WTC11 (cell line): ENCODE measurements around the gene CFAP20DC. TPM values are rescaled to one million over a fixed set of nuclear protein-coding genes. Genes with fewer than 3 reads are reported as not detected.

ENCODE experiments used
- ATAC-seq: fragments of 200-7000 bp; cut with Tn5 transposase; 2 replicates; pipeline ENCODE4 v1.10.0; 2021; ENCODE audit warnings: mild to moderate bottlenecking, moderate library complexity
- CTCF ChIA-PET: fragments of 300-600 bp; sonication (Branson Sonifier 250); formaldehyde crosslinking; loops from one replicate; lab custom pipeline; 2021; ENCODE audit warnings: antibody characterized with exemption; lab: Charles Lee
- POLR2A ChIA-PET: fragments of 350-600 bp; sonication (Branson Sonifier 250); formaldehyde crosslinking; loops from one replicate; lab custom pipeline; 2021; ENCODE audit warnings: antibody characterized with exemption; lab: Charles Lee
- DNase-seq: peaks from one replicate; pipeline ENCODE4 v3.0.0; 2021; ENCODE audit warnings: low spot score
- H3K27ac Mint-ChIP-seq: 2 replicates; pipeline ENCODE4 v1.8.0; 2021; ENCODE audit warnings: mixed read lengths
- H3K27me3 Mint-ChIP-seq: 2 replicates; pipeline ENCODE4 v1.8.0; 2021; ENCODE audit warnings: low read depth, mild to moderate bottlenecking, moderate library complexity, mixed read lengths
- H3K36me3 Mint-ChIP-seq: 2 replicates; pipeline ENCODE4 v1.8.0; 2021; ENCODE audit warnings: mixed read lengths
- H3K4me1 Mint-ChIP-seq: 2 replicates; pipeline ENCODE4 v1.8.0; 2022; ENCODE audit warnings: mixed read lengths
- H3K4me3 Mint-ChIP-seq: 2 replicates; pipeline ENCODE4 v1.8.0; 2021; ENCODE audit warnings: mild to moderate bottlenecking, moderate library complexity, mixed read lengths
- H3K9me3 Mint-ChIP-seq: 2 replicates; pipeline ENCODE4 v1.8.0; 2021; ENCODE audit warnings: mixed read lengths
- AR ChIP-seq: fragments of 250-450 bp; sonication (Bioruptor Pico); IDR thresholded peaks from 2 replicates; pipeline ENCODE4 v1.9.0; 2021; ENCODE audit warnings: mild to moderate bottlenecking
- ERG ChIP-seq: fragments of 250-450 bp; sonication (Bioruptor Pico); IDR thresholded peaks from 2 replicates; pipeline ENCODE4 v1.8.0; 2021; ENCODE audit warnings: mild to moderate bottlenecking
- GABPB1 ChIP-seq: sonication (generic); formaldehyde crosslinking; IDR thresholded peaks from 2 replicates; pipeline ENCODE4 v1.8.1; 2023; ENCODE audit warnings: mild to moderate bottlenecking, missing genetic modification reagents
- MAX ChIP-seq: sonication (generic); formaldehyde crosslinking; IDR thresholded peaks from 2 replicates; pipeline ENCODE4 v1.8.0; 2022; ENCODE audit warnings: mild to moderate bottlenecking, missing genetic modification reagents
- MXD4 ChIP-seq: fragments of 250-450 bp; sonication (Bioruptor Pico); IDR thresholded peaks from 2 replicates; pipeline ENCODE4 v1.8.0; 2021; ENCODE audit warnings: mild to moderate bottlenecking, moderate library complexity, borderline replicate concordance
- RORB ChIP-seq: fragments of 250-450 bp; sonication (Bioruptor Pico); IDR thresholded peaks from 2 replicates; pipeline ENCODE4 v1.9.0; 2021; ENCODE audit warnings: mild to moderate bottlenecking
- ZNF232 ChIP-seq: sonication (generic); formaldehyde crosslinking; IDR thresholded peaks from 2 replicates; pipeline ENCODE4 v1.8.0; 2022; ENCODE audit warnings: mild to moderate bottlenecking, missing genetic modification reagents
- ZNF396 ChIP-seq: fragments of 250-450 bp; sonication (Bioruptor Pico); IDR thresholded peaks from 2 replicates; pipeline ENCODE4 v1.8.0; 2021; ENCODE audit warnings: mild to moderate bottlenecking, moderate library complexity, borderline replicate concordance
- total RNA-seq: library from RNA; stranded (reverse); gene quantifications from 3 replicates; pipeline ENCODE4 v1.2.3, GENCODE V29; 2021
- TF ChIP-seq, protein P1 (sequence below): fragments of 250-450 bp; sonication (Bioruptor Pico); IDR thresholded peaks from 2 replicates; pipeline ENCODE4 v1.9.0; 2021; ENCODE audit warnings: mild to moderate bottlenecking
- TF ChIP-seq, protein P2 (sequence below): sonication (generic); formaldehyde crosslinking; IDR thresholded peaks from 2 replicates; pipeline ENCODE4 v1.8.0; 2022; ENCODE audit warnings: missing genetic modification reagents
- TF ChIP-seq, protein P3 (sequence below): fragments of 250-450 bp; sonication (Bioruptor Pico); IDR thresholded peaks from 2 replicates; pipeline ENCODE4 v1.9.0; 2021; ENCODE audit warnings: mild to moderate bottlenecking, borderline replicate concordance

The CFAP20DC gene
- total RNA-seq, 1 experiment from 2014 or later: 4.9 TPM

DNA sequence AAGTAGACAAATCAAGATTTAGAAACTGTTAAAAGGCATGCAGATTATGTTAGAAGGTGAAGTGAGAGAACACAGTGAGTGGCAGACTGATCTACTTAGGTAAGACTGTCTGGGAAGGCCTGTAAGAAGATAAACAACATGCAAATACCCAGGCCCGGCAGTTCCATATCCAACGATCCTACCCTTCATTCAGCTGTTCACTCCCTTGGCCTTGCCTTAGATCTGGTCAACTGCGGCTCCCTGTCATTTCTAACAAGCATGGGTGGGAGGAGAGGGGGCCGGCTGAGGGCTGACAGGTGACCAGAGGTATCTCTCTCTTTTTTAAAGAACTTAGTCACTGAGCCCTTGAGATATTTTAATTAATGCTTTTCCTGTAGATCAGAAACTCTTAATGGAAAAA lies 298.6 kb downstream of the CFAP20DC start:
- Mint-ChIP-seq H3K27me3 (no peaks in the 10 kb centered on the region), H3K4me1 (no peaks in the 10 kb centered on the region), H3K36me3 (no peaks in the 10 kb centered on the region), H3K4me3 (no peak overlapping the region), H3K9me3 (no peaks in the 10 kb centered on the region), H3K27ac (no peak overlapping the region)
- POLR2A ChIA-PET: no interaction called here
- CTCF ChIA-PET: no interaction called here
- TF ChIP-seq ERG (CRISPR knock-in tag): no peak
- TF ChIP-seq, protein P1, sequence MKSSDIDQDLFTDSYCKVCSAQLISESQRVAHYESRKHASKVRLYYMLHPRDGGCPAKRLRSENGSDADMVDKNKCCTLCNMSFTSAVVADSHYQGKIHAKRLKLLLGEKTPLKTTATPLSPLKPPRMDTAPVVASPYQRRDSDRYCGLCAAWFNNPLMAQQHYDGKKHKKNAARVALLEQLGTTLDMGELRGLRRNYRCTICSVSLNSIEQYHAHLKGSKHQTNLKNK (CRISPR knock-in tag): no peak
- TF ChIP-seq GABPB1 (CRISPR knock-in tag): no peak
- ATAC-seq (no peak), DNase-seq (no peak)

DNA sequence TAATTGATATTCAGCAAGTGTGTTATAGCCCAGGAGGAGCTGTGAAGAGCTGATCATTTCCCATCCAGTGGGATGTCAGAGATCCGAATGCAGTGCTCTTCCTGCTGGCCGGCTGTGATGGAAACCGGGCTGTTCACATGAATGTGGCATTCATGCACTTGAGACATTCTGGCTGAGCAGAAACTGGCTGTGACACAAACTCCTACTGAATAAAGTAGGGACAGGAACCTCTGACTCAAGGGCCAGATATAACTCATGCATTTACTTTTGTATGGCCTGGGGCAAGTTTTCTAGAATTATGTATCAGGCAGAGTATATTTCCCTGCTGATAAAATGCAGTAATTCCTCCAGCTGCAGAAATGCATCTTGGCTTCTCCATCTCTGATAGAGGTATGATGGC lies 299.9 kb downstream of the CFAP20DC start:
- Mint-ChIP-seq H3K4me1 (no peaks in the 10 kb centered on the region), H3K27me3 (no peaks in the 10 kb centered on the region), H3K36me3 (no peaks in the 10 kb centered on the region), H3K27ac (no peak overlapping the region)
- POLR2A ChIA-PET: no interaction called here
- TF ChIP-seq ZNF232 (CRISPR knock-in tag) (no peak), ZNF396 (no peak), AR (CRISPR knock-in tag) (no peak), RORB (no peak), MAX (no peak), GABPB1 (CRISPR knock-in tag) (no peak), MXD4 (no peak)
- TF ChIP-seq, protein P2, sequence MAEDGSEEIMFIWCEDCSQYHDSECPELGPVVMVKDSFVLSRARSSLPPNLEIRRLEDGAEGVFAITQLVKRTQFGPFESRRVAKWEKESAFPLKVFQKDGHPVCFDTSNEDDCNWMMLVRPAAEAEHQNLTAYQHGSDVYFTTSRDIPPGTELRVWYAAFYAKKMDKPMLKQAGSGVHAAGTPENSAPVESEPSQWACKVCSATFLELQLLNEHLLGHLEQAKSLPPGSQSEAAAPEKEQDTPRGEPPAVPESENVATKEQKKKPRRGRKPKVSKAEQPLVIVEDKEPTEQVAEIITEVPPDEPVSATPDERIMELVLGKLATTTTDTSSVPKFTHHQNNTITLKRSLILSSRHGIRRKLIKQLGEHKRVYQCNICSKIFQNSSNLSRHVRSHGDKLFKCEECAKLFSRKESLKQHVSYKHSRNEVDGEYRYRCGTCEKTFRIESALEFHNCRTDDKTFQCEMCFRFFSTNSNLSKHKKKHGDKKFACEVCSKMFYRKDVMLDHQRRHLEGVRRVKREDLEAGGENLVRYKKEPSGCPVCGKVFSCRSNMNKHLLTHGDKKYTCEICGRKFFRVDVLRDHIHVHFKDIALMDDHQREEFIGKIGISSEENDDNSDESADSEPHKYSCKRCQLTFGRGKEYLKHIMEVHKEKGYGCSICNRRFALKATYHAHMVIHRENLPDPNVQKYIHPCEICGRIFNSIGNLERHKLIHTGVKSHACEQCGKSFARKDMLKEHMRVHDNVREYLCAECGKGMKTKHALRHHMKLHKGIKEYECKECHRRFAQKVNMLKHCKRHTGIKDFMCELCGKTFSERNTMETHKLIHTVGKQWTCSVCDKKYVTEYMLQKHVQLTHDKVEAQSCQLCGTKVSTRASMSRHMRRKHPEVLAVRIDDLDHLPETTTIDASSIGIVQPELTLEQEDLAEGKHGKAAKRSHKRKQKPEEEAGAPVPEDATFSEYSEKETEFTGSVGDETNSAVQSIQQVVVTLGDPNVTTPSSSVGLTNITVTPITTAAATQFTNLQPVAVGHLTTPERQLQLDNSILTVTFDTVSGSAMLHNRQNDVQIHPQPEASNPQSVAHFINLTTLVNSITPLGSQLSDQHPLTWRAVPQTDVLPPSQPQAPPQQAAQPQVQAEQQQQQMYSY (CRISPR knock-in tag): no peak
- TF ChIP-seq, protein P3, sequence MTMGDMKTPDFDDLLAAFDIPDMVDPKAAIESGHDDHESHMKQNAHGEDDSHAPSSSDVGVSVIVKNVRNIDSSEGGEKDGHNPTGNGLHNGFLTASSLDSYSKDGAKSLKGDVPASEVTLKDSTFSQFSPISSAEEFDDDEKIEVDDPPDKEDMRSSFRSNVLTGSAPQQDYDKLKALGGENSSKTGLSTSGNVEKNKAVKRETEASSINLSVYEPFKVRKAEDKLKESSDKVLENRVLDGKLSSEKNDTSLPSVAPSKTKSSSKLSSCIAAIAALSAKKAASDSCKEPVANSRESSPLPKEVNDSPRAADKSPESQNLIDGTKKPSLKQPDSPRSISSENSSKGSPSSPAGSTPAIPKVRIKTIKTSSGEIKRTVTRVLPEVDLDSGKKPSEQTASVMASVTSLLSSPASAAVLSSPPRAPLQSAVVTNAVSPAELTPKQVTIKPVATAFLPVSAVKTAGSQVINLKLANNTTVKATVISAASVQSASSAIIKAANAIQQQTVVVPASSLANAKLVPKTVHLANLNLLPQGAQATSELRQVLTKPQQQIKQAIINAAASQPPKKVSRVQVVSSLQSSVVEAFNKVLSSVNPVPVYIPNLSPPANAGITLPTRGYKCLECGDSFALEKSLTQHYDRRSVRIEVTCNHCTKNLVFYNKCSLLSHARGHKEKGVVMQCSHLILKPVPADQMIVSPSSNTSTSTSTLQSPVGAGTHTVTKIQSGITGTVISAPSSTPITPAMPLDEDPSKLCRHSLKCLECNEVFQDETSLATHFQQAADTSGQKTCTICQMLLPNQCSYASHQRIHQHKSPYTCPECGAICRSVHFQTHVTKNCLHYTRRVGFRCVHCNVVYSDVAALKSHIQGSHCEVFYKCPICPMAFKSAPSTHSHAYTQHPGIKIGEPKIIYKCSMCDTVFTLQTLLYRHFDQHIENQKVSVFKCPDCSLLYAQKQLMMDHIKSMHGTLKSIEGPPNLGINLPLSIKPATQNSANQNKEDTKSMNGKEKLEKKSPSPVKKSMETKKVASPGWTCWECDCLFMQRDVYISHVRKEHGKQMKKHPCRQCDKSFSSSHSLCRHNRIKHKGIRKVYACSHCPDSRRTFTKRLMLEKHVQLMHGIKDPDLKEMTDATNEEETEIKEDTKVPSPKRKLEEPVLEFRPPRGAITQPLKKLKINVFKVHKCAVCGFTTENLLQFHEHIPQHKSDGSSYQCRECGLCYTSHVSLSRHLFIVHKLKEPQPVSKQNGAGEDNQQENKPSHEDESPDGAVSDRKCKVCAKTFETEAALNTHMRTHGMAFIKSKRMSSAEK (CRISPR knock-in tag): no peak
- TF ChIP-seq, all 79 proteins: peak for 0
- Mint-ChIP-seq H3K9me3 (no peaks in the 10 kb centered on the region), H3K4me3 (no peak overlapping the region)
- CTCF ChIA-PET: no interaction called here
- DNase-seq: no peak
- no peak for ATAC-seq
